H9 (cell line): ENCODE results near the gene PAGR1. TPM values are rescaled to one million over a fixed set of nuclear protein-coding genes. Genes with fewer than 3 reads are reported as not detected.

Experiments
- DNase-seq: peaks from one replicate; pipeline ENCODE4 v3.0.0-alpha.2; 2017
- H2AFZ ChIP-seq: one replicate; pipeline ENCODE4 v1.6.1; 2013; ENCODE audit warnings: mild to moderate bottlenecking, low read length, control low read depth, moderate library complexity
- H2AK5ac ChIP-seq: 2 replicates; pipeline ENCODE4 v1.6.1; 2013; ENCODE audit warnings: low read length, control low read depth, mixed read lengths; ENCODE audit not compliant: insufficient read length
- H2BK120ac ChIP-seq: one replicate; pipeline ENCODE4 v1.6.1; 2013; ENCODE audit warnings: low read depth, mild to moderate bottlenecking, low read length, control low read depth, inconsistent platforms; ENCODE audit not compliant: poor library complexity, severe bottlenecking
- H2BK12ac ChIP-seq: 2 replicates; pipeline ENCODE4 v1.6.1; 2013; ENCODE audit warnings: low read length, control low read depth, mixed read lengths, low read depth; ENCODE audit not compliant: insufficient read length
- H2BK15ac ChIP-seq: 2 replicates; pipeline ENCODE4 v1.6.1; 2013; ENCODE audit warnings: low read depth, low read length, control low read depth
- H2BK20ac ChIP-seq: one replicate; pipeline ENCODE4 v1.6.1; 2013; ENCODE audit warnings: low read depth, mild to moderate bottlenecking, low read length, control low read depth, inconsistent platforms; ENCODE audit not compliant: poor library complexity, severe bottlenecking
- H2BK5ac ChIP-seq: 2 replicates; pipeline ENCODE4 v1.6.1; 2013; ENCODE audit warnings: low read length, control low read depth, mixed read lengths; ENCODE audit not compliant: insufficient read length
- H3K14ac ChIP-seq: 2 replicates; pipeline ENCODE4 v1.6.1; 2013; ENCODE audit warnings: low read length, control low read depth; ENCODE audit not compliant: insufficient read depth
- H3K18ac ChIP-seq: 2 replicates; pipeline ENCODE4 v1.6.1; 2013; ENCODE audit warnings: low read depth, mild to moderate bottlenecking, mixed read lengths, low read length, control low read depth; ENCODE audit not compliant: insufficient read length
- H3K23ac ChIP-seq: 2 replicates; pipeline ENCODE4 v1.6.1; 2013; ENCODE audit warnings: low read length, control low read depth, mixed read lengths, low read depth; ENCODE audit not compliant: insufficient read length
- H3K23me2 ChIP-seq: 2 replicates; pipeline ENCODE4 v1.6.1; 2013; ENCODE audit warnings: low read depth, mild to moderate bottlenecking, mixed read lengths, low read length, control low read depth; ENCODE audit not compliant: insufficient read length, poor library complexity, severe bottlenecking
- H3K27ac ChIP-seq: 2 replicates; pipeline ENCODE4 v1.5.1; 2013; ENCODE audit warnings: low read length, control low read depth, mixed read lengths, low read depth; ENCODE audit not compliant: insufficient read length
- H3K27me3 ChIP-seq: 2 replicates; pipeline ENCODE4 v1.6.1; 2013; ENCODE audit warnings: low read length, control low read depth, inconsistent platforms; ENCODE audit not compliant: insufficient read depth
- H3K4ac ChIP-seq: 2 replicates; pipeline ENCODE4 v1.6.1; 2013; ENCODE audit warnings: low read depth, mild to moderate bottlenecking, control low read depth, inconsistent platforms, low read length, moderate library complexity
- H3K4me1 ChIP-seq: 2 replicates; pipeline ENCODE4 v1.6.1; 2013; ENCODE audit warnings: low read length, control low read depth, inconsistent platforms; ENCODE audit not compliant: insufficient read depth
- H3K4me2 ChIP-seq: 2 replicates; pipeline ENCODE4 v1.6.1; 2013; ENCODE audit warnings: low read length, control low read depth, mixed read lengths; ENCODE audit not compliant: insufficient read length, insufficient read depth
- H3K56ac ChIP-seq: 2 replicates; pipeline ENCODE4 v1.6.1; 2013; ENCODE audit warnings: low read depth, mild to moderate bottlenecking, mixed read lengths, low read length, control low read depth; ENCODE audit not compliant: insufficient read length
- H3K79me1 ChIP-seq: 2 replicates; pipeline ENCODE4 v1.6.1; 2013; ENCODE audit warnings: low read depth, mild to moderate bottlenecking, moderate library complexity, low read length, control low read depth, inconsistent platforms; ENCODE audit not compliant: insufficient read depth, poor library complexity, severe bottlenecking
- H3K79me2 ChIP-seq: 2 replicates; pipeline ENCODE4 v1.6.1; 2013; ENCODE audit warnings: low read length, control low read depth, inconsistent platforms; ENCODE audit not compliant: insufficient read depth
- H3K9ac ChIP-seq: 2 replicates; pipeline ENCODE4 v1.6.1; 2013; ENCODE audit warnings: low read length, control low read depth, mixed read lengths; ENCODE audit not compliant: insufficient read length; ENCODE audit errors: extremely low read depth
- H3K9me3 ChIP-seq: one replicate; pipeline ENCODE4 v1.6.1; 2013; ENCODE audit warnings: low read depth, low read length, inconsistent platforms; ENCODE audit not compliant: control insufficient read depth
- H3T11ph ChIP-seq: one replicate; pipeline ENCODE4 v1.6.1; 2013; ENCODE audit warnings: mild to moderate bottlenecking, low read length, control low read depth, inconsistent platforms
- H4K20me1 ChIP-seq: one replicate; pipeline ENCODE4 v1.6.1; 2013; ENCODE audit not compliant: control insufficient read depth, insufficient read length, insufficient read depth
- H4K5ac ChIP-seq: 2 replicates; pipeline ENCODE4 v1.6.1; 2013; ENCODE audit warnings: low read depth, mild to moderate bottlenecking, mixed read lengths, low read length, control low read depth; ENCODE audit not compliant: insufficient read length
- H4K8ac ChIP-seq: replicated peaks from 2 replicates; pipeline ENCODE4 v1.6.1; 2013; ENCODE audit warnings: low read length, control low read depth, mixed read lengths, low read depth; ENCODE audit not compliant: insufficient read length
- H4K91ac ChIP-seq: 2 replicates; pipeline ENCODE4 v1.6.1; 2013; ENCODE audit warnings: low read depth, mild to moderate bottlenecking, moderate library complexity, mixed read lengths, low read length, control low read depth; ENCODE audit not compliant: insufficient read length
- H3K27ac Mint-ChIP-seq, 3 experiments: 2 replicates in 2 of 3; 3 replicates in 1 of 3; pipeline ENCODE4 v1.8.0; 2020 to 2021; ENCODE audit warnings: mixed read lengths in 3 of 3, mild to moderate bottlenecking in 1 of 3, moderate library complexity in 1 of 3
- H3K27me3 Mint-ChIP-seq: 2 replicates; pipeline ENCODE4 v1.8.0; 2021; ENCODE audit warnings: low read depth, mild to moderate bottlenecking, moderate library complexity, mixed read lengths
- H3K36me3 Mint-ChIP-seq, 3 experiments: 2 replicates in 2 of 3; 3 replicates in 1 of 3; pipeline ENCODE4 v1.8.0; 2020 to 2021; ENCODE audit warnings: low read depth in 3 of 3, mixed read lengths in 3 of 3; ENCODE audit not compliant: insufficient read depth in 1 of 3
- H3K4me1 Mint-ChIP-seq, 2 experiments: 2 replicates each; pipeline ENCODE4 v1.8.0; 2020; ENCODE audit warnings: mixed read lengths in 2 of 2
- H3K4me3 Mint-ChIP-seq, 2 experiments: 2 replicates in 1 of 2; 3 replicates in 1 of 2; pipeline ENCODE4 v1.8.0; 2020 to 2021; ENCODE audit warnings: mild to moderate bottlenecking in 2 of 2, mixed read lengths in 2 of 2, moderate library complexity in 1 of 2
- H3K9me3 Mint-ChIP-seq, 2 experiments: 2 replicates in 1 of 2; 3 replicates in 1 of 2; pipeline ENCODE4 v1.8.0; 2020; ENCODE audit warnings: mild to moderate bottlenecking in 2 of 2, mixed read lengths in 2 of 2, moderate library complexity in 1 of 2
- WGBS: extraction: QIAGEN DNeasy Blood & Tissue Kit; methylation state at CpG from one replicate; pipeline ENCODE4 v1.1.7; 2013; ENCODE audit warnings: missing lambda C conversion rate, low lambda C conversion rate, mixed read lengths; ENCODE audit not compliant: insufficient read length; ENCODE audit errors: extremely low coverage; 5-methylcytosine and 5-hydroxymethylcytosine counted together
- total RNA-seq: library from RNA; stranded (reverse); gene quantifications from 2 replicates; pipeline ENCODE4 v1.2.1, GENCODE V29; 2021
- TF ChIP-seq, protein P1 (sequence below): fragments of 200-600 bp; sonication (generic); conservative IDR thresholded peaks from 3 replicates; pipeline ENCODE4 v1.8.0; 2021; ENCODE audit warnings: antibody characterized with exemption, mild to moderate bottlenecking

The PAGR1 gene
- total RNA-seq, 1 experiment from 2014 or later = 65.3 TPM

DNA sequence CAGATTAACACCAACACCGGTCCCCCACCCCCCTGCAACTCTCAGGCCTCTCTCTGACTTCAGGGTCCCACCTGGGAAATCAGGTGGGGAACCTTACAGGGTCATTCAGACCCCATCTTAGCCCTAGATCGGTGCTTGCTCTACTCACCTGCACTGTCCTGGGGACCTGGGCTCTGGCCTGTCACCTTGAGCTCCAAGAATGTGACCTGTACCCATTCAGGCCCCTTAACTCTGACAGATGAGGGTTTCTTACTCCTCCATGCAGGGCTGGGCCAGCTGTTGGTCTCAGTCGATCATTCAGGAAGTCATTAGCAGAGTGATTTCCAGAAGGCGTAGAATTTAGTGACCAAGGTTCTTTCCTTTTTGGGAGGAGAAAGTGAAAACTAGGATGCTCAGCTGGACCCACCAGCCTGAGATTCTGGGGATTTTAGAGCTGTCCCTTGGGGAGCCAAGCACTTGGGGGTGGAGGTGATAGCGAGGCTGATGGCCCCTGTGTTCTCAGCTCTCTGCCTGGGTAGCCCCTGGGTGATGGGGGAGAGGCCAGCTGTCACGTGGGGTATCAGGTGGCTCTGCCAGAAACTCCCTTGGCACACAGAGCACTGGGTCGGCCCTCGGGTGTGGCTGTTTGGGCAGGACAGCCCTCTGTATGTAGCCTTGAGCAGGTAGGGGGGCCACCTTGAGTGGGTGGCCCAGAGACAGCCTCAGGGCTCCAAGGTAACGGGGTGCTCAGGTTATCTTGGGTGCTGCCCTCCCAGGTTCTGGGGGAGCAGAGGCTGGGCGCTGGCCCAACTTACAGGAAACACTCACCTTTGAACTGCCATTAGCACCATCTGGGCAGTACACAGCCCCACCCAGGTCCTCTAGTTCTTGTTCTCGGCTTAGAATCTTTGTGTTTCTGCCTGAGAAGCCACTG, 5.0 kb downstream of the PAGR1 start:
- Histone ChIP-seq H3K4ac (no peak overlapping the region), H2BK12ac (no peak overlapping the region), H2BK5ac (no peak overlapping the region), H3K4me2 (no peak overlapping the region), H3K27me3 (no peaks in the 10 kb centered on the region), H2AK5ac (no peak overlapping the region), H3K14ac (no peak overlapping the region), H2BK120ac (no peak overlapping the region), H3K9me3 (no peaks in the 10 kb centered on the region), H2AFZ (no peak overlapping the region), H2BK15ac (no peak overlapping the region), H3K9ac (no peak overlapping the region), H3K56ac (no peak overlapping the region), H4K8ac (no peak overlapping the region), H4K5ac (no peak overlapping the region), H3K4me1 (no peaks in the 10 kb centered on the region), H4K91ac (no peak overlapping the region), H3T11ph (no peak overlapping the region), H3K23ac (no peak overlapping the region), H3K27ac (no peak overlapping the region), H3K18ac (no peak overlapping the region), H3K23me2 (no peaks in the 10 kb centered on the region), H3K79me1 (no peaks in the 10 kb centered on the region), H2BK20ac (no peak overlapping the region), H3K79me2 (no peaks in the 10 kb centered on the region), H4K20me1 (no peaks in the 10 kb centered on the region)
- H3K9me3 Mint-ChIP-seq = no peaks in the 10 kb centered on the region; a peak in 1 of 5 replicates
- H3K27me3 Mint-ChIP-seq = no peaks in the 10 kb centered on the region; the same call in 1 of the 2 replicates
- no peak overlapping the region; a peak in 1 of 5 replicates for H3K4me3 Mint-ChIP-seq
- WGBS = no CpG with 5 or more reads among the region's 11 CpGs
- DNase-seq = no peak
- TF ChIP-seq, protein P1, sequence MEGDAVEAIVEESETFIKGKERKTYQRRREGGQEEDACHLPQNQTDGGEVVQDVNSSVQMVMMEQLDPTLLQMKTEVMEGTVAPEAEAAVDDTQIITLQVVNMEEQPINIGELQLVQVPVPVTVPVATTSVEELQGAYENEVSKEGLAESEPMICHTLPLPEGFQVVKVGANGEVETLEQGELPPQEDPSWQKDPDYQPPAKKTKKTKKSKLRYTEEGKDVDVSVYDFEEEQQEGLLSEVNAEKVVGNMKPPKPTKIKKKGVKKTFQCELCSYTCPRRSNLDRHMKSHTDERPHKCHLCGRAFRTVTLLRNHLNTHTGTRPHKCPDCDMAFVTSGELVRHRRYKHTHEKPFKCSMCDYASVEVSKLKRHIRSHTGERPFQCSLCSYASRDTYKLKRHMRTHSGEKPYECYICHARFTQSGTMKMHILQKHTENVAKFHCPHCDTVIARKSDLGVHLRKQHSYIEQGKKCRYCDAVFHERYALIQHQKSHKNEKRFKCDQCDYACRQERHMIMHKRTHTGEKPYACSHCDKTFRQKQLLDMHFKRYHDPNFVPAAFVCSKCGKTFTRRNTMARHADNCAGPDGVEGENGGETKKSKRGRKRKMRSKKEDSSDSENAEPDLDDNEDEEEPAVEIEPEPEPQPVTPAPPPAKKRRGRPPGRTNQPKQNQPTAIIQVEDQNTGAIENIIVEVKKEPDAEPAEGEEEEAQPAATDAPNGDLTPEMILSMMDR = no peak
- peak overlapping the region in 2 of 3 experiments; percentile 73 to 84; a peak in 3 of 7 replicates for H3K27ac Mint-ChIP-seq
- peaks cover 39 to 49% of the 10 kb centered on the region in 2 experiments for H3K4me1 Mint-ChIP-seq
- H3K36me3 Mint-ChIP-seq = peaks cover 24 to 38% (median 35%) of the 10 kb centered on the region in 3 experiments
